ENCODE data around the gene DNAJC15. TPM values are rescaled to one million over a fixed set of nuclear protein-coding genes. Genes with fewer than 3 reads are reported as not detected.
A peak's percentile ranks its signal among the peaks of the same experiment; 100 is the strongest.

The DNAJC15 gene
- polyA plus RNA-seq, 1 experiment, result 63.9 TPM

- no peak for DNase-seq (ENCODE audit: low read depth)
Observed at GRCh38 chr13:43021926-43022670, 1.3 kb upstream of the DNAJC15 start.

GRCh38 chr13:43022934-43023288 is 475 bp upstream of the DNAJC15 start:
- H3K27me3 ChIP-seq (ENCODE audit: control insufficient read depth, insufficient read depth, low read length), result no peaks in the 10 kb centered on the region
- no peak for TF ChIP-seq CTCF (IDR thresholded peaks at IDR 0.05; ENCODE audit: insufficient read depth, low read depth, low read length)
- DNase-seq (ENCODE audit: low read depth), result no peak
- peak overlapping the region; percentile 75 for H3K4me3 ChIP-seq (ENCODE audit: low read depth, low read length)
- no peaks in the 10 kb centered on the region for H3K36me3 ChIP-seq (ENCODE audit: control insufficient read depth, insufficient read depth, low read length)
- ChIA-PET CTCF (interaction anchor here (0.6 to 1.0 kb wide), 4 partner anchors 17 to 283 kb away, joined by 3 to 4 read pairs (median 3); no protein-coding TSS in a partner anchor), POLR2A (no interaction called here)

More at GRCh38 chr13:43021926-43022670, 1.3 kb upstream of the DNAJC15 start:
- Histone ChIP-seq H3K27me3 (ENCODE audit: control insufficient read depth, insufficient read depth, low read length) (no peaks in the 10 kb centered on the region), H3K4me3 (ENCODE audit: low read depth, low read length) (no peak overlapping the region), H3K36me3 (ENCODE audit: control insufficient read depth, insufficient read depth, low read length) (no peaks in the 10 kb centered on the region)
- ChIA-PET POLR2A (no interaction called here), CTCF (interaction anchor here (1.0 kb wide), 1 partner anchor 53 kb away, joined by 3 read pairs; no protein-coding TSS in a partner anchor)
- TF ChIP-seq CTCF (IDR thresholded peaks at IDR 0.05; ENCODE audit: insufficient read depth, low read depth, low read length), result no peak

- no peak for DNase-seq (ENCODE audit: low read depth)
- no peaks in the 10 kb centered on the region for H3K36me3 ChIP-seq (ENCODE audit: control insufficient read depth, insufficient read depth, low read length)
- POLR2A ChIA-PET, result no interaction called here
- no peak overlapping the region for H3K4me3 ChIP-seq (ENCODE audit: low read depth, low read length)
- TF ChIP-seq CTCF (IDR thresholded peaks at IDR 0.05; ENCODE audit: insufficient read depth, low read depth, low read length), result no peak
- H3K27me3 ChIP-seq (ENCODE audit: control insufficient read depth, insufficient read depth, low read length), result no peaks in the 10 kb centered on the region
- CTCF ChIA-PET, result no interaction called here
Observed at GRCh38 chr13:43026262-43026661, 2.9 kb downstream of the DNAJC15 start.

- ChIA-PET CTCF (no interaction called here), POLR2A (no interaction called here)
- H3K36me3 ChIP-seq (ENCODE audit: control insufficient read depth, insufficient read depth, low read length), result no peaks in the 10 kb centered on the region
- no peaks in the 10 kb centered on the region for H3K27me3 ChIP-seq (ENCODE audit: control insufficient read depth, insufficient read depth, low read length)
- H3K4me3 ChIP-seq (ENCODE audit: low read depth, low read length), result no peak overlapping the region
- TF ChIP-seq CTCF (IDR thresholded peaks at IDR 0.05; ENCODE audit: insufficient read depth, low read depth, low read length), result no peak
- no peak for DNase-seq (ENCODE audit: low read depth)
Observed at GRCh38 chr13:43030548-43030947, 7.2 kb downstream of the DNAJC15 start.

- no peak for TF ChIP-seq CTCF (IDR thresholded peaks at IDR 0.05; ENCODE audit: insufficient read depth, low read depth, low read length)
- CTCF ChIA-PET, result interaction anchor here (1.0 kb wide), 1 partner anchor 62 kb away, joined by 3 read pairs; no protein-coding TSS in a partner anchor
- POLR2A ChIA-PET, result no interaction called here
- Histone ChIP-seq H3K4me3 (ENCODE audit: low read depth, low read length) (no peak overlapping the region), H3K36me3 (ENCODE audit: control insufficient read depth, insufficient read depth, low read length) (0 out of 2 replicates have a peak, but pooled peaks cover 1% of the 10 kb centered on the region), H3K27me3 (ENCODE audit: control insufficient read depth, insufficient read depth, low read length) (no peaks in the 10 kb centered on the region)
- no peak for DNase-seq (ENCODE audit: low read depth)
Observed at GRCh38 chr13:43031881-43032280, 8.5 kb downstream of the DNAJC15 start.
